ENCODE results near the gene BHLHA9. TPM values are rescaled to one million over a fixed set of nuclear protein-coding genes. Genes with fewer than 3 reads are reported as not detected.

Gene BHLHA9
- total RNA-seq, 6 experiments from 2014 or later, result not detected

DNA sequence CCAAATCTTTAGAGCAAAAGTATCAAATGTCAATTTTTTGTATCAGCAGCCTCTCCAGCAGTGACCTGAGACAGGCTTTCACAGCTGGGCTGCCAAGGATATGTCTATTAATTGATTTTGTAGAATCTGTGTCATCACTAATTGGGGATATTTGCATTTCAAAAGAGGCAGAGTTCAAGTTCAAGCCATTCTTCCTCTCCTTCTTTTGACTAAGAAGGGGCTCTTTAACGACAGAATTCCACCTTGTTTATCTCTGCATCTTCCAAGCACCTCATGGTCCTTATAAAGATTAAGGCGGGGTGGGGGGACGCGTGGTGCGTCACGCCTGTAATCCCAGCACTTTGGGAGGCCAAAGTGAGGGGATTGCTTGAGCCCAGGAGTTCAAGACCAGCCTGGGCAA lies 15.2 kb upstream of the BHLHA9 start:
- Mint-ChIP-seq H3K27me3 (ENCODE audit: insufficient read depth) (peaks cover 3% of the 10 kb centered on the region; the same call in 1 of the 2 replicates), H3K27ac (no peak overlapping the region), H3K4me3 (no peak overlapping the region), H3K9me3 (no peaks in the 10 kb centered on the region), H3K4me1 (ENCODE audit: low read depth) (peaks cover 6% of the 10 kb centered on the region; the same call in 1 of the 2 replicates), H3K36me3 (ENCODE audit: low read depth) (no peaks in the 10 kb centered on the region)
- no peak for DNase-seq
- TF ChIP-seq, protein P1, sequence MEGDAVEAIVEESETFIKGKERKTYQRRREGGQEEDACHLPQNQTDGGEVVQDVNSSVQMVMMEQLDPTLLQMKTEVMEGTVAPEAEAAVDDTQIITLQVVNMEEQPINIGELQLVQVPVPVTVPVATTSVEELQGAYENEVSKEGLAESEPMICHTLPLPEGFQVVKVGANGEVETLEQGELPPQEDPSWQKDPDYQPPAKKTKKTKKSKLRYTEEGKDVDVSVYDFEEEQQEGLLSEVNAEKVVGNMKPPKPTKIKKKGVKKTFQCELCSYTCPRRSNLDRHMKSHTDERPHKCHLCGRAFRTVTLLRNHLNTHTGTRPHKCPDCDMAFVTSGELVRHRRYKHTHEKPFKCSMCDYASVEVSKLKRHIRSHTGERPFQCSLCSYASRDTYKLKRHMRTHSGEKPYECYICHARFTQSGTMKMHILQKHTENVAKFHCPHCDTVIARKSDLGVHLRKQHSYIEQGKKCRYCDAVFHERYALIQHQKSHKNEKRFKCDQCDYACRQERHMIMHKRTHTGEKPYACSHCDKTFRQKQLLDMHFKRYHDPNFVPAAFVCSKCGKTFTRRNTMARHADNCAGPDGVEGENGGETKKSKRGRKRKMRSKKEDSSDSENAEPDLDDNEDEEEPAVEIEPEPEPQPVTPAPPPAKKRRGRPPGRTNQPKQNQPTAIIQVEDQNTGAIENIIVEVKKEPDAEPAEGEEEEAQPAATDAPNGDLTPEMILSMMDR (IDR thresholded peaks at IDR 0.05), result no peak

DNA sequence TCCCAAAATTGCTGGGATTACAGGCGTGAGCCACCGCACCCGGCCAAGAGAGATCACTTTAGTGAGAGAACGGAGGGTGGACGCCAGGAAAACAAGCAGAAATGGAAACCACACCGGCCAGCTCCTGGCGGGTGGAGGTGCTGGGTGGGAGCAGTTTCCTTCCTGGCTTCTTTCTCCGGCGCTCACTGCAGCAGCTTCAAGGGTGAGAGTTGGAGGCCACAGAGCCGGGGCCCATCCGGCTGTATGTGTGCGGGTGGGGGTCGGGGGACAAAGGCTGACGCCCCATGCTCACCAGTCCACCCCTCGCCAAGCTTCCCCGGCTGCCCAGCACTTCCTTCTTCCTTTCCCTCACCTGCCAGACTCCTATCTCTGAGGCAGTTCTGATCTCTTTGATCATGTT lies 13.5 kb upstream of the BHLHA9 start:
- Mint-ChIP-seq H3K4me3 (no peak overlapping the region), H3K36me3 (ENCODE audit: low read depth) (no peaks in the 10 kb centered on the region), H3K9me3 (no peaks in the 10 kb centered on the region), H3K4me1 (ENCODE audit: low read depth) (peaks cover 6% of the 10 kb centered on the region; the same call in 1 of the 2 replicates), H3K27me3 (ENCODE audit: insufficient read depth) (peaks cover 8% of the 10 kb centered on the region), H3K27ac (no peak overlapping the region)
- no peak for DNase-seq
- TF ChIP-seq, protein P1 (IDR thresholded peaks at IDR 0.05), result no peak

DNA sequence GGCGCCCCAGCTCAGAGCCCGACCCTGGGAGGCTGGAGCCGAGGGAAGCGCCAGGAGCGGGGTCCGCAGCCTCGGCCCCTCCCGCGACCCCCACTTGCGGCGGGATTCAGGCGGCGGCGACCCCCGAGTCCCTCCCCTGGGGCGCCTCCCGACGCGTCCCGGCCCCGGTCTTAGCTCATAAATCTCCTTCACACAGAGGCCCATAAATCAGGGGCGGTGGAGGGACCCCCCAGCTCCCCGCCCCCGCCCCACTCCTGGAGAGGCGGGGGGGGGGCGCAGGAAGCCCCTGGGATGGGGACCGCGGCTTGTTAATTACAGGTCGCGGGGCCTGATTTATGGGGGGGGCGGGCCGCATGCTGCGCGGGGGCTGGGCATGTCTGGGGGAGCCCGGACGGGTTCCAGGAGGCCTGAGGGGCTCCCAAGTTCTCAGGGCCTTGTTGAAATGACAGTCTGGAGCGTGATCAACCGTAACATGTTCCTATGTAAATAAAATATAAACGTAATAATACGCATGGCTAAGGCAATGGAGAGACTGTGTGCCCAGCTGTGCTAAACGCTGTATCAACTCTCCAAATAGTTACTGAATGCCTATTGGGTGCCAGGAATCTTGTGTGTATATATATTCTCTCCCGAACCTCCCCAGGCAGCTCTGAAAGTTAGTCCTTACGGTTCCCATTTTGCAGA lies 10.0 kb upstream of the BHLHA9 start:
- no peak for DNase-seq
- no peaks in the 10 kb centered on the region for H3K36me3 Mint-ChIP-seq (ENCODE audit: low read depth)
- TF ChIP-seq, protein P1 (IDR thresholded peaks at IDR 0.05), result no peak
- H3K27ac Mint-ChIP-seq, result no peak overlapping the region
- H3K4me3 Mint-ChIP-seq, result peak overlapping the region; percentile 53
- peaks cover 7% of the 10 kb centered on the region for H3K27me3 Mint-ChIP-seq (ENCODE audit: insufficient read depth)
- H3K9me3 Mint-ChIP-seq, result no peaks in the 10 kb centered on the region
- H3K4me1 Mint-ChIP-seq (ENCODE audit: low read depth), result peaks cover 6% of the 10 kb centered on the region; the same call in 1 of the 2 replicates

DNA sequence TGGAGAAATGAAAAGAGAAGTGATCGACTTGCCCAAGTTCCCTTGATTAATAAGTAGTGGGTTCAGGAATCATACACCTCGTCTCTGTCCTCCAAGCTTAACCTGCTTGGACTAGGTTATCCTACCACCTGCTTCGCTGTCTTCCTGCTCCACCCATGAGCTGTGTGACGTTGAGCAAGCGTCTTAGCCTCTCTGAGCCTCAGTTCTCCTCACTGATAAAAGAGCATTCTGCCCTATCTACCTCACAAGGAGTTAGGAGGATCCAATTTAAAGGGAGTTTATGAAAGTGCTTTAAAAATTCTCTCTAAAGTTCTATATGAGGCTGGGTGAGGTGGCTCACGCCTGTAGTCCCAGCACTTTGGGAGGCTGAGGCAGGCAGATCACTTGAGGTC lies 9.5 kb upstream of the BHLHA9 start:
- Mint-ChIP-seq H3K9me3 (no peaks in the 10 kb centered on the region), H3K4me1 (ENCODE audit: low read depth) (peaks cover 6% of the 10 kb centered on the region; the same call in 1 of the 2 replicates), H3K27ac (no peak overlapping the region), H3K36me3 (ENCODE audit: low read depth) (no peaks in the 10 kb centered on the region), H3K27me3 (ENCODE audit: insufficient read depth) (peaks cover 7% of the 10 kb centered on the region), H3K4me3 (peak overlapping the region; percentile 53)
- TF ChIP-seq, protein P1 (IDR thresholded peaks at IDR 0.05), result no peak
- no peak for DNase-seq

DNA sequence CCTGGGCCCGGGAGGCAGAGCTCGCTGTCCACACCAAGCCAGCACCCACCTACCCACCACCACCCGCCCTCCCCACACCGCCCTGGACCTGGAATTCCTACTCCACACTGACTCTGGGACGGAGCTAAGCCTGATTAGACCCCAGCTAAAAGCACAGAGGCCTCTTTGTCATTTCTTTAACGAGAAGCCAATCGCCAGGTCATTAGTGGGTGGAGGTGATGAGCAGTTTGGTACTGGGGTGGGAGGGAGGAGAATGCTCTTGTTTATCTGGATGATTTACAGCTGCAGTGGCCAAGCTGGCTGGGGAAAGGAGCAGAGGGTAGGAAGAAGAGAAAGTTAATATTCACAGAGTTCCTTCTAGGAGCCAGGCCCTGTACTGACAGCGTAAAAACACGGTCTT lies 6.0 kb upstream of the BHLHA9 start:
- TF ChIP-seq, protein P1 (IDR thresholded peaks at IDR 0.05), result no peak
- Mint-ChIP-seq H3K4me1 (ENCODE audit: low read depth) (peaks cover 14% of the 10 kb centered on the region), H3K27ac (no peak overlapping the region), H3K9me3 (no peaks in the 10 kb centered on the region), H3K4me3 (no peak overlapping the region), H3K36me3 (ENCODE audit: low read depth) (no peaks in the 10 kb centered on the region), H3K27me3 (ENCODE audit: insufficient read depth) (peaks cover 9% of the 10 kb centered on the region)
- no peak for DNase-seq

Data from HFFc6 (cell line).